Glutamatergic neuron (in vitro differentiated cells): ENCODE measurements around the gene TSPAN18. TPM values are rescaled to one million over a fixed set of nuclear protein-coding genes. Genes with fewer than 3 reads are reported as not detected.

Experiments
- DNase-seq: peaks from one replicate; pipeline ENCODE4 v3.0.0; 2022
- H3K27ac Mint-ChIP-seq: one replicate; pipeline ENCODE4 v1.8.0; 2020; ENCODE audit warnings: mild to moderate bottlenecking, mixed read lengths, inconsistent platforms; ENCODE audit not compliant: unreplicated experiment
- H3K27me3 Mint-ChIP-seq: one replicate; pipeline ENCODE4 v1.8.0; 2020; ENCODE audit warnings: mild to moderate bottlenecking, moderate library complexity, mixed read lengths, inconsistent platforms; ENCODE audit not compliant: unreplicated experiment
- H3K36me3 Mint-ChIP-seq: one replicate; pipeline ENCODE4 v1.8.0; 2020; ENCODE audit warnings: mild to moderate bottlenecking, mixed read lengths, inconsistent platforms; ENCODE audit not compliant: unreplicated experiment
- H3K4me1 Mint-ChIP-seq: one replicate; pipeline ENCODE4 v1.8.0; 2020; ENCODE audit warnings: mild to moderate bottlenecking, low read depth, mixed read lengths, inconsistent platforms; ENCODE audit not compliant: unreplicated experiment
- H3K4me3 Mint-ChIP-seq: one replicate; pipeline ENCODE4 v1.8.0; 2020; ENCODE audit warnings: mild to moderate bottlenecking, mixed read lengths, inconsistent platforms; ENCODE audit not compliant: unreplicated experiment
- H3K9me3 Mint-ChIP-seq: one replicate; pipeline ENCODE4 v1.8.0; 2020; ENCODE audit warnings: mild to moderate bottlenecking, moderate library complexity, mixed read lengths, inconsistent platforms; ENCODE audit not compliant: unreplicated experiment
- CTCF ChIP-seq: fragments of 200-600 bp; sonication (generic); IDR thresholded peaks from one replicate; pipeline ENCODE4 v1.5.0; 2021; ENCODE audit not compliant: partially characterized antibody, unreplicated experiment
- total RNA-seq: library from RNA; stranded (reverse); fragmentation: NEBNext Ultra II Directional; extraction: Animal tissue kit (Norgen Biotek cat#: 25700); gene quantifications from one replicate; pipeline ENCODE4 v1.2.1, GENCODE V29; 2021; ENCODE audit not compliant: unreplicated experiment

Gene TSPAN18
- total RNA-seq, 1 donor from 2014 or later = 80.4 TPM

GRCh38 chr11:44854086-44854485 lies 127.3 kb downstream of the TSPAN18 start:
- Mint-ChIP-seq H3K4me1 (peaks cover 9% of the 10 kb centered on the region), H3K4me3 (no peak overlapping the region), H3K27ac (no peak overlapping the region), H3K9me3 (peaks cover 3% of the 10 kb centered on the region), H3K27me3 (peaks cover 1% of the 10 kb centered on the region), H3K36me3 (no peaks in the 10 kb centered on the region)
- no peak for TF ChIP-seq CTCF
- DNase-seq = no peak

GRCh38 chr11:44854741-44855492 lies 128.2 kb downstream of the TSPAN18 start:
- Mint-ChIP-seq H3K36me3 (no peaks in the 10 kb centered on the region), H3K4me3 (no peak overlapping the region), H3K27me3 (peaks cover 3% of the 10 kb centered on the region), H3K9me3 (peaks cover 3% of the 10 kb centered on the region), H3K27ac (no peak overlapping the region), H3K4me1 (peaks cover 14% of the 10 kb centered on the region)
- TF ChIP-seq CTCF = no peak
- no peak for DNase-seq

GRCh38 chr11:44855493-44855849 lies 128.7 kb downstream of the TSPAN18 start:
- Mint-ChIP-seq H3K27me3 (peaks cover 3% of the 10 kb centered on the region), H3K4me1 (peaks cover 14% of the 10 kb centered on the region), H3K9me3 (peaks cover 4% of the 10 kb centered on the region), H3K27ac (no peak overlapping the region), H3K4me3 (no peak overlapping the region), H3K36me3 (no peaks in the 10 kb centered on the region)
- DNase-seq = no peak
- TF ChIP-seq CTCF = no peak

GRCh38 chr11:44857490-44858090 lies 130.8 kb downstream of the TSPAN18 start:
- Mint-ChIP-seq H3K27ac (no peak overlapping the region), H3K36me3 (no peaks in the 10 kb centered on the region), H3K4me1 (peaks cover 19% of the 10 kb centered on the region), H3K27me3 (peaks cover 6% of the 10 kb centered on the region), H3K9me3 (peaks cover 4% of the 10 kb centered on the region), H3K4me3 (no peak overlapping the region)
- no peak for TF ChIP-seq CTCF
- DNase-seq = no peak
